Ammon's horn (tissue), 1 donor: ENCODE measurements around the gene SLC26A5.

Experiments
- DNase-seq: peaks from one replicate; pipeline ENCODE4 v3.0.0-alpha.2; 2016; ENCODE audit warnings: low spot score

SLC26A5 gene

DNA sequence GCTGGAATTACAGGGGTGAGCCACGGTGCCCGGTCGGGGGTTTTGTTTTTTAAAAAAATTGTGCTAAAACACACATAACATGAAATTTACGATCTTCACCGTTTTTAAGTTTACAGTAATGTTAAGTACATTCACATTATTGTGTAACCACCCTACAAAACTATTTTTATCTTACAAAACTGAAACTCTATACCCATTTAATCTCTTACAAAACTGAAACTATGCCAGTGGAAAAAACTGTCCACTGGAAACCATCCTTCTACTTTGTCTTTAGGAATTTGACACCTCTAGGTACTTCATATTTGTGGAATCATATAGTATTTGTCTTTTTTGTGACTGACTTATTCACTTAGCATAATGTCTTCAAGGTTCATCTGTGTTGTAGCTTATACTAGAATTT, 99.6 kb downstream of the SLC26A5 start:
- DNase-seq: no peak

DNA sequence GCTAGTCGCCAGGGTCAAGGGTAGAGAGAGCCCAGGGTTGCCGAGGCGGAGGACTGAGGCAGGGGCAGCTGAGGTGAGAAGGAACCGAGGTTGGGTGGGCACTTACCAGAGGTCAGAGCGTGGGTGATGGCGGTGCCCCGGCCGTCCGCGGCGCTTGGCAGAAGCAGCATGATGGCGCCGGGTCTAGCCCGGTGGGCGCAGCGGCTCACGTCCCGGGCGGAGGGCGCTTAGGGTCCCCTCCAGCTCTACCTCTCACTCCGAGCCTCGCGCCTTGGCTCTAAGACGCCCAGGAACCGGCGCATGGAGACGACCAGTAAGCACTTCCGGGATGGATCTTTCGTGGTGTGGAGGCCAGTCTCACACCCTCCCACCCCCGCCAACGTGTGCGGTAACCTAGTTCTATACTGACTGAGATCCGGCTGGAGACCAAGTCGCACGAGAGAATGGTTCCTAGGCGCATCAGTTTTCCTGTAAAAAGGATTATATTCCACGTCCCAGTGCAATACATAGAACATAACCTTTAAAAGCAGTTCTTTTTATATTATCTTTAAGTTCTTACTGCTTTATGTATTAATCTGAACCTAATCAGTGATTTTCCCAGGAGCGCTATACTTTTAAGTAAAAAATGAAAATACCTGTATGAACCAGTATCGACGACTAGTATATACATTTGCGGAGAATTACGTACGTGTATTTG, 101.4 kb downstream of the SLC26A5 start, which contains the start of gene DNAJC2:
Gene DNAJC2 (minus strand): TSS at position 315 of the 697 bp plus-strand sequence. CDS start 145 bp downstream, at position 170.
- peak; percentile 95 for DNase-seq

DNA sequence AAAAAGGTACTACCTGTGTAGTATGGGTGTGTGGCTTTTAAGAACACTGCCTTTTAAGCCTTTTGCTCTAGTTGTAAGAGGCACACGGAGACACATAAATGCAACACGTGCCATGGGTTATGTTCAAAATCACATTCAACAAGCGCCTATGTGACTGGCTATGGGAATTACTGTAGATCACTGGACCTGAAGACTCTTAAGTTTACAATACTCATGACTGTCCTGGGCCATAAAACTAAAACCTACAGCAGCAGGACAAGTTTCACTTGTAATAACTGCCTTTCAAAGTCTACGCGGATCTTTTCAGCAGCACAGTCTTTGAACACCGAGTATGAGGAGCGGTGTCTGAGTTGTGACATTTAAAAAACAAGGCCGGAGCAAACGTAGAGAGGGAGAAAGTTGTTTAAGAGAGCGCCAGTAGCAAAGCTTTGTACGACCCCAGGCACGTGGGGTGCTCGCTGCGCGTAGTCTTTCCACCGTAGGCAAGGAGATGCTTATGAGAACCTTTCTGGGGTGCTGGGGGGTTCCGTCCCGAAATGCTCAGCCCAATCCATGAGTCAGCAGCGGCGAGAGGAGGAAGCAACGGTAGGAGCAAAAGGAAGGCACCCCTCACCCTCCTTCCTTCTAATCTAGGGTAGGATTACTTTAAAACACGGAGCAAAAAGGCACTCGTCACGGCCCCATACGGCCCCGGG, 102.1 kb downstream of the SLC26A5 start:
- peak; percentile 30 for DNase-seq

DNA sequence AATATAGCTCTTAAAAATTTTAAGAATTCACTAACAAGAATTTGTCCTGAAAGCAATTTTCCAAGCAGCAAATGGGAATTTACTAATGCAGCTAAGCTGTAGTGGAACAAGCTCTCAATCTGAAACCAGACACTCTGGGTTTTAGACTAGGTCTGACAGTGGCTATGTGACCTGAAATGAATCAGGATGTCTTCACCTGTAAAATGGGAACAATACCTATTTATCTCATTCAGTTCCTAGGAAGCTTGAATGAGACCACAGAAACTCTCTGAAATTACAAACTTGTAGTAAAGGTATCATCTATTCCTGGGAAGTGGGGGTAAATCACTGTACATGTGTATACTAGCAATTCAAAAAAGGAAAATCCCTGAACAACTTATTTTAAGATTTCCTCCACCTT, 102.7 kb downstream of the SLC26A5 start:
- DNase-seq: no peak

DNA sequence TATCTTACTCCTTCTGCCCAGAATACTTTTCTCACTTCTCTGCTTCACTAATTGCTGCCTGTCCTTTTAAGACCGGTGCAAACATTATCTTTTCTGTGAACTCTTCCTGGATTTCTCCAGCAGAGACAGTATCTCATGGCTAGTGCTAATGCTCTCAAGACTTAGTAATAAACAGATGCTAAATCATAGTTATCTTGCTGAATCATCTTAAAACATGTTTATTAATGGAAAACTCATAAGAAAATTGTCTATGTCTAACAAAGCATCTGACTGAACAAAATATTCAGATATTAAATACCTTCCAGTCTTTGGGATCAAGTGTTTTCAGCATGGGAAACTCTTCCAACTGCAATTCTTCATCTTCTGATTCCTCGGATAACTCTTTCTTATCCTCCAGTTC, 104.5 kb downstream of the SLC26A5 start:
- DNase-seq: no peak

DNA sequence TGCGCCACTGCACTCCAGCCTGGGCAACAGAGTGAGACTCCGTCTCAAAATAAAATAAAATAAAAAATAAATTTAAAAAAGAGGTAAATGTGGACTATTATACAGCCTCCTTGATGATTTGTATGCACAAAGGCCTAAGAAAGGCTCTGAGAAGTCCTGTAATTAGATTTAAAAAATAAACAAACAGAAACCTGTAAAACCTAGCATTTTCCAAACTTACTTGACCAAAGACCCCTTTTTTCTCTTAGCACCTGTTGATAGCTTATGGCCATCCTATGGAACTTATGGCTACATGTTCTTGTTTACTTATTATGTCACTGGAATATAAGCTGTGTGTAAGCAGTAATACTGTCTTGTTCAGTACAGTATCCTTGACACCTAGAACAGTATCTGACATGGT, 107.1 kb downstream of the SLC26A5 start:
- no peak for DNase-seq

DNA sequence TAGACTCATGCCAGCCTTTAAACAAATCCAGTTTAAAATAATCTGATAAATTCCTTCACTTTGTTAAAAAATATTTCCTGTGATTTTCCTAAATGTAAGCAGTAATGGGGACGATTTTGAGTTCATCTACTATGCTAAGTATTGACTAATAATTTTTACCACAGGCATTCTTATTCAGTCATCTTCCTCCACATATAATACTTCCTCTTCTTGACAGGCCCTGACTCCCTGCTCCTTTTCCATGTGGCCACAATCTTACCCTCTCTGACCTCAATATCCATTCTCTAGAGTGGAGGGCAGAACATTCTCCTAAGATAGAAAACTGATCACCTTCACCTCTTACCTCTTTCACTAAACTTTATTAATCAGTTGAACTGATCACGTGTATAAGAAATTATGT, 109.2 kb downstream of the SLC26A5 start:
- DNase-seq: no peak

DNA sequence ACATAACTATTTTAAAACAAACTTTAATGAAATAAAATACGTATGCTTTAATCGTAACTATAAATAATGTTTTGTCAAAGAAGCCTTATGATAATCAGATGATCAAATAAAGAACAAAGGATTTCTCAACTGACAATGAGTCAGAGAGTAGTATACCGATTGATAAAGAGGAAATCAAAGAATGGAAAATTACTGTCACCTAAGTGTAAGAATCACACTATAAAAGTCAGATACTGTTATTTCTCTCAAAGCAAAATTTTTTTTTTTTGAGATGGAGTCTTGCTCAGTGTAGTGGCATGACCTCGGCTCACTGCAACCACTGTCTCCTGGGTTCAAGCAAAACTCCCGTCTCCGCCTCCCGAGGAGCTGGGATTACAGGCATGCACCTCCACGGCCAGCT, 120.3 kb downstream of the SLC26A5 start:
- no peak for DNase-seq
